IMR-90 (cell line): Measurements from ENCODE around the gene GTF2H3. TPM values are rescaled to one million over a fixed set of nuclear protein-coding genes. Genes with fewer than 3 reads are reported as not detected.

ENCODE experiments used
- ATAC-seq: fragments of 200-7000 bp; cut with Tn5 transposase; 2 replicates; pipeline ENCODE4 v1.9.1; 2020; ENCODE audit warnings: low read depth, mild to moderate bottlenecking, moderate library complexity
- BruUV-seq: library from RNA; stranded (reverse); fragments of 400-500 nt; replicated peaks from 2 replicates; lab custom pipeline; 2021; lab: Mats Ljungman, UMichigan
- CTCF ChIA-PET: fragments of 300-600 bp; formaldehyde crosslinking; extraction: SDS; loops from one replicate; lab custom pipeline; 2021; ENCODE audit warnings: antibody characterized with exemption; lab: Yijun Ruan, JAX
- POLR2A ChIA-PET: fragments of 300-600 bp; sonication (Branson Sonifier 250); formaldehyde crosslinking; loops from one replicate; lab custom pipeline; 2022; ENCODE audit warnings: antibody characterized with exemption; ENCODE audit not compliant: unreplicated experiment; lab: Charles Lee
- DNase-seq: peaks from one replicate; pipeline ENCODE4 v3.0.0; 2013
- H2AFZ ChIP-seq: replicated peaks from 2 replicates; pipeline ENCODE3; 2013; ENCODE audit warnings: low read length, mild to moderate bottlenecking; ENCODE audit not compliant: poor library complexity
- H2AK5ac ChIP-seq: 2 replicates; pipeline ENCODE4 v1.6.1; 2013; ENCODE audit warnings: low read depth, low read length, inconsistent platforms
- H2AK9ac ChIP-seq: replicated peaks from 2 replicates; pipeline ENCODE3; 2013; ENCODE audit warnings: mild to moderate bottlenecking, low read depth, low read length, moderate library complexity; ENCODE audit not compliant: poor library complexity
- H2BK120ac ChIP-seq: 2 replicates; pipeline ENCODE4 v1.6.1; 2013; ENCODE audit warnings: low read depth, low read length, inconsistent platforms
- H2BK15ac ChIP-seq: 3 replicates; pipeline ENCODE4 v1.6.1; 2013; ENCODE audit warnings: low read depth, low read length, inconsistent platforms
- H2BK20ac ChIP-seq: 2 replicates; pipeline ENCODE4 v1.6.1; 2013; ENCODE audit warnings: low read depth, mild to moderate bottlenecking, inconsistent platforms, low read length, moderate library complexity
- H2BK5ac ChIP-seq: 2 replicates; pipeline ENCODE4 v1.6.1; 2013; ENCODE audit warnings: mild to moderate bottlenecking, low read depth, low read length, inconsistent platforms; ENCODE audit not compliant: poor library complexity, severe bottlenecking
- H3K14ac ChIP-seq: replicated peaks from 2 replicates; pipeline ENCODE4 v1.6.1; 2013; ENCODE audit warnings: low read depth, low read length, inconsistent platforms
- H3K18ac ChIP-seq: 2 replicates; pipeline ENCODE4 v1.6.1; 2013; ENCODE audit warnings: low read depth, low read length, control low read depth
- H3K23ac ChIP-seq: 2 replicates; pipeline ENCODE4 v1.6.1; 2013; ENCODE audit warnings: low read depth, low read length, inconsistent platforms
- H3K27ac ChIP-seq: 2 replicates; pipeline ENCODE4 v1.5.1; 2013; ENCODE audit warnings: mild to moderate bottlenecking, control low read depth, low read length; ENCODE audit not compliant: insufficient read depth
- H3K27me3 ChIP-seq: 2 replicates; pipeline ENCODE4 v1.6.1; 2013; ENCODE audit warnings: low read length; ENCODE audit not compliant: control insufficient read depth, insufficient read depth
- H3K36me3 ChIP-seq: 2 replicates; pipeline ENCODE4 v1.6.1; 2013; ENCODE audit warnings: low read length, mixed read lengths; ENCODE audit not compliant: control insufficient read depth, insufficient read depth
- H3K4ac ChIP-seq: 2 replicates; pipeline ENCODE4 v1.6.1; 2013; ENCODE audit warnings: low read depth, low read length, inconsistent platforms
- H3K4me1 ChIP-seq: 2 replicates; pipeline ENCODE4 v1.6.1; 2013; ENCODE audit warnings: low read length, mixed read lengths; ENCODE audit not compliant: control insufficient read depth, insufficient read depth
- H3K4me2 ChIP-seq: 2 replicates; pipeline ENCODE4 v1.6.1; 2013; ENCODE audit warnings: low read depth, mild to moderate bottlenecking, control low read depth, low read length, moderate library complexity
- H3K4me3 ChIP-seq: 2 replicates; pipeline ENCODE4 v1.5.1; 2013; ENCODE audit warnings: low read depth, mild to moderate bottlenecking, control low read depth, low read length, moderate library complexity; ENCODE audit not compliant: insufficient read depth
- H3K56ac ChIP-seq: 2 replicates; pipeline ENCODE4 v1.6.1; 2013; ENCODE audit warnings: low read length, inconsistent platforms; ENCODE audit not compliant: insufficient read depth; ENCODE audit errors: extremely low read depth
- H3K79me1 ChIP-seq, 2 experiments: 2 replicates each; pipeline ENCODE4 v1.6.1; 2013; ENCODE audit warnings: low read length in 2 of 2, inconsistent platforms in 1 of 2, low read depth in 1 of 2
- H3K9ac ChIP-seq: 2 replicates; pipeline ENCODE4 v1.6.1; 2013; ENCODE audit warnings: low read depth, low read length, control low read depth
- H3K9me1 ChIP-seq: 2 replicates; pipeline ENCODE4 v1.6.1; 2013; ENCODE audit warnings: low read length, inconsistent platforms; ENCODE audit not compliant: insufficient read depth
- H3K9me3 ChIP-seq: 2 replicates; pipeline ENCODE4 v1.6.1; 2013; ENCODE audit warnings: low read length; ENCODE audit not compliant: control insufficient read depth, insufficient read depth
- H4K20me1 ChIP-seq: 2 replicates; pipeline ENCODE4 v1.6.1; 2013; ENCODE audit warnings: low read length, inconsistent platforms; ENCODE audit not compliant: insufficient read depth
- H4K5ac ChIP-seq: 2 replicates; pipeline ENCODE4 v1.6.1; 2013; ENCODE audit warnings: mild to moderate bottlenecking, low read depth, low read length, control low read depth
- H4K8ac ChIP-seq, 2 experiments: 2 replicates each; pipeline ENCODE4 v1.6.1; 2013; ENCODE audit warnings: low read depth in 2 of 2, low read length in 2 of 2, control low read depth in 1 of 2, inconsistent platforms in 1 of 2
- H4K91ac ChIP-seq: 2 replicates; pipeline ENCODE4 v1.6.1; 2013; ENCODE audit warnings: low read depth, low read length, inconsistent platforms; ENCODE audit not compliant: insufficient read depth
- CEBPB ChIP-seq: IDR thresholded peaks from 2 replicates; pipeline ENCODE4 v1.6.1; 2012; ENCODE audit warnings: low read depth, low read length, improper control_type of control experiment
- CHD1 ChIP-seq: IDR thresholded peaks from 2 replicates; pipeline ENCODE4 v1.6.1; 2012; ENCODE audit warnings: low read depth, low read length, improper control_type of control experiment
- ELK1 ChIP-seq: fragments of 150-350 bp; IDR thresholded peaks from 2 replicates; pipeline ENCODE4 v1.6.1; 2016; ENCODE audit warnings: low read depth, mild to moderate bottlenecking, low read length, moderate library complexity, borderline replicate concordance
- FOS ChIP-seq: fragments of 150-350 bp; IDR thresholded peaks from 2 replicates; pipeline ENCODE4 v1.6.1; 2016; ENCODE audit warnings: low read depth, low read length
- MAFK ChIP-seq: IDR thresholded peaks from 2 replicates; pipeline ENCODE4 v1.6.1; 2012; ENCODE audit warnings: low read depth, low read length, improper control_type of control experiment
- MAZ ChIP-seq: IDR thresholded peaks from 2 replicates; pipeline ENCODE4 v1.6.1; 2012; ENCODE audit warnings: low read depth, mild to moderate bottlenecking, low read length, improper control_type of control experiment, moderate library complexity, borderline replicate concordance
- POLR2A ChIP-seq: IDR thresholded peaks from 2 replicates; pipeline ENCODE4 v1.6.1; 2012; ENCODE audit warnings: mild to moderate bottlenecking, low read depth, low read length
- RAD21 ChIP-seq: IDR thresholded peaks from 2 replicates; pipeline ENCODE4 v1.6.1; 2012; ENCODE audit warnings: low read length, improper control_type of control experiment
- RCOR1 ChIP-seq: IDR thresholded peaks from 2 replicates; pipeline ENCODE4 v1.6.1; 2012; ENCODE audit warnings: mild to moderate bottlenecking, low read length, improper control_type of control experiment; ENCODE audit not compliant: insufficient replicate concordance
- USF2 ChIP-seq: fragments of 150-350 bp; IDR thresholded peaks from 2 replicates; pipeline ENCODE4 v1.6.1; 2017; ENCODE audit warnings: mild to moderate bottlenecking, antibody characterized with exemption, low read length, low read depth
- WGBS, 2 experiments: methylation state at CpG; one replicate each; pipeline versions ENCODE4 v1.1.5 to v1.1.7; 2013; ENCODE audit warnings: missing lambda C conversion rate in 2 of 2; ENCODE audit not compliant: insufficient read length in 1 of 2; ENCODE audit errors: extremely low coverage in 2 of 2; 5-methylcytosine and 5-hydroxymethylcytosine counted together
- dilution Hi-C: fragments of 300-500 bp; cut with HindIII; formaldehyde crosslinking; loops from one replicate; pipeline ENCODE4 v1.14.3; 2018; ENCODE audit warnings: low sequenced_read_pairs; ENCODE audit not compliant: unreplicated experiment
- in situ Hi-C: fragments of 300-500 bp; cut with MboI; formaldehyde crosslinking; loops from 3 replicates; pipeline ENCODE4 v1.14.3; 2019; ENCODE audit warnings: low sequenced_read_pairs, inconsistent platforms, mixed read lengths
- intact Hi-C: fragments of 100-400 bp; cut with micrococcal nuclease; formaldehyde crosslinking; loops from 2 replicates; pipeline ENCODE4 v1.10.0; 2022
- polyA plus RNA-seq, 3 experiments: library from polyadenylated mRNA; depleted of rRNA; stranded (reverse); fragments of >200 nt; gene quantifications; 2 replicates each; pipeline ENCODE4 v1.2.3, GENCODE V29; 2012; ENCODE audit warnings: low replicate concordance in 1 of 3
- total RNA-seq: library from RNA; depleted of rRNA; stranded (reverse); fragments of >200 nt; gene quantifications from 2 replicates; pipeline ENCODE4 v1.2.3, GENCODE V29; 2012

Gene GTF2H3
- total and polyA plus RNA-seq, 2 of the 4 experiments (the other 2 are of a cell fraction): 22.2 to 80.3 TPM

GRCh38 chr12:123678981-123679380 is 45.4 kb downstream of the GTF2H3 start:
- Histone ChIP-seq H3K27me3 (no peaks in the 10 kb centered on the region), H4K5ac (no peak overlapping the region), H4K91ac (no peak overlapping the region), H3K36me3 (peaks cover 9% of the 10 kb centered on the region), H2BK15ac (no peak overlapping the region), H2BK20ac (no peak overlapping the region), H2AK9ac (no peak overlapping the region), H3K9me1 (no peaks in the 10 kb centered on the region), H3K4me1 (no peaks in the 10 kb centered on the region), H3K27ac (no peak overlapping the region), H2AFZ (no peak overlapping the region), H4K8ac (no peak overlapping the region), H2BK5ac (no peak overlapping the region), H3K23ac (no peak overlapping the region), H3K9ac (no peak overlapping the region), H4K20me1 (no peaks in the 10 kb centered on the region), H3K4me2 (no peak overlapping the region), H3K56ac (no peak overlapping the region), H3K18ac (no peak overlapping the region), H2BK120ac (no peak overlapping the region), H3K79me1 (no peaks in the 10 kb centered on the region), H2AK5ac (no peak overlapping the region), H3K14ac (no peak overlapping the region), H3K4ac (no peak overlapping the region), H3K4me3 (no peak overlapping the region), H3K9me3 (no peaks in the 10 kb centered on the region)
- CTCF ChIA-PET: no interaction called here
- WGBS, 2 experiments: 93% methylated on average over 3 of the region's 10 CpGs; no CpG with 5 or more reads in 1 of the 2 experiments
- POLR2A ChIA-PET: no interaction called here
- BruUV-seq: no TSS peak
- ATAC-seq: no peak
- intact Hi-C loops (no loop called here), dilution Hi-C loops (no loop called here), in situ Hi-C loops (no loop called here)
- DNase-seq: no peak
- TF ChIP-seq FOS (no peak), ELK1 (no peak), RAD21 (no peak), CEBPB (no peak), RCOR1 (no peak), MAFK (no peak), POLR2A (no peak), USF2 (no peak), MAZ (no peak), CHD1 (no peak)
